ENCODE measurements around the gene MEF2A.

MEF2A gene

GRCh38 chr15:99564221-99565048 is 1.3 kb upstream of the MEF2A start:
- DNase-seq, result no peak

- no peak for DNase-seq
Measured at GRCh38 chr15:99565049-99565298, 810 bp upstream of the MEF2A start.

GRCh38 chr15:99566157-99566897 is 543 bp downstream of the MEF2A start:
- DNase-seq, result peak; percentile 13

GRCh38 chr15:99568625-99569352 is 3.0 kb downstream of the MEF2A start:
- DNase-seq, result no peak

GRCh38 chr15:99571299-99571698 is 5.5 kb downstream of the MEF2A start:
- no peak for DNase-seq

GRCh38 chr15:99574048-99574447 is 8.3 kb downstream of the MEF2A start:
- DNase-seq, result no peak

- no peak for DNase-seq
Measured at GRCh38 chr15:99574502-99574901, 8.7 kb downstream of the MEF2A start.

GRCh38 chr15:99578809-99579208 is 13.0 kb downstream of the MEF2A start:
- no peak for DNase-seq

- no peak for DNase-seq
Measured at GRCh38 chr15:99580076-99580475, 14.3 kb downstream of the MEF2A start.

- DNase-seq, result no peak
Measured at GRCh38 chr15:99582508-99582960, 16.8 kb downstream of the MEF2A start.

GRCh38 chr15:99584081-99584600 is 18.4 kb downstream of the MEF2A start:
- DNase-seq, result no peak

- DNase-seq, result no peak
Measured at GRCh38 chr15:99586121-99586520, 20.3 kb downstream of the MEF2A start.

GRCh38 chr15:99589801-99590200 is 24.0 kb downstream of the MEF2A start:
- DNase-seq, result no peak

- DNase-seq, result no peak
Measured at GRCh38 chr15:99590913-99591646, 25.3 kb downstream of the MEF2A start.

- no peak for DNase-seq
Measured at GRCh38 chr15:99592145-99592791, 26.5 kb downstream of the MEF2A start.

GRCh38 chr15:99593070-99593469 is 27.3 kb downstream of the MEF2A start:
- DNase-seq, result no peak

- DNase-seq, result no peak
Measured at GRCh38 chr15:99594916-99595315, 29.1 kb downstream of the MEF2A start.

GRCh38 chr15:99598296-99598695 is 32.5 kb downstream of the MEF2A start:
- DNase-seq, result no peak

- DNase-seq, result no peak
Measured at GRCh38 chr15:99603828-99604227, 38.0 kb downstream of the MEF2A start.

GRCh38 chr15:99604865-99605264 is 39.1 kb downstream of the MEF2A start:
- no peak for DNase-seq

- no peak for DNase-seq
Measured at GRCh38 chr15:99605490-99605931, 39.7 kb downstream of the MEF2A start.

- DNase-seq, result no peak
Measured at GRCh38 chr15:99605990-99606389, 40.2 kb downstream of the MEF2A start.

Data from stimulated activated CD4-positive, alpha-beta T cell treated with anti-CD3 and anti-CD28 coated beads, Interleukin-4, amount 100 ng/mL, for 24 hours (primary cell).